ENCODE measurements around the gene NXPE1.

- TF ChIP-seq TP53 (CRISPR knock-in tag; IDR thresholded peaks at IDR 0.05) (no peak), JUN (CRISPR knock-in tag; IDR thresholded peaks at IDR 0.05) (no peak), CTCF (IDR thresholded peaks at IDR 0.05) (no peak), USF2 (CRISPR knock-in tag; IDR thresholded peaks at IDR 0.05) (no peak), ATF6 (CRISPR knock-in tag; IDR thresholded peaks at IDR 0.05) (no peak), ATF2 (CRISPR knock-in tag; IDR thresholded peaks at IDR 0.05; ENCODE audit: borderline replicate concordance, low read depth) (no peak), IRF2 (CRISPR knock-in tag; IDR thresholded peaks at IDR 0.05; ENCODE audit: borderline replicate concordance, low read depth) (no peak), NR2C2 (CRISPR knock-in tag; IDR thresholded peaks at IDR 0.05) (no peak), CREB1 (CRISPR knock-in tag; IDR thresholded peaks at IDR 0.05) (no peak), CBFB (CRISPR knock-in tag; IDR thresholded peaks at IDR 0.05; ENCODE audit: low read depth) (no peak), ZSCAN18 (CRISPR knock-in tag; IDR thresholded peaks at IDR 0.05) (no peak)
These were observed 3.4 kb upstream of the NXPE1 start for GRCh38 chr11:114563077-114563476.
